Keratinocyte (primary cell): ENCODE measurements around the gene MBP.

Experiments
- CTCF ChIP-seq, 3 experiments: IDR thresholded peaks in 1 of 3; conservative IDR thresholded peaks in 1 of 3; optimal IDR thresholded peaks in 1 of 3; 2 replicates in 2 of 3; 3 replicates in 1 of 3; pipeline versions ENCODE3 to v1.5.1; 2011; ENCODE audit warnings: low read length in 3 of 3, mild to moderate bottlenecking in 3 of 3, moderate library complexity in 2 of 3, control low read depth in 1 of 3, inconsistent platforms in 1 of 3; ENCODE audit not compliant: insufficient read depth in 2 of 3; ENCODE audit errors: extremely low read depth in 1 of 3
- EZH2 ChIP-seq: IDR thresholded peaks from one replicate; pipeline ENCODE4 v1.6.1; 2012; ENCODE audit warnings: inconsistent platforms, mild to moderate bottlenecking, low read length, moderate library complexity

DNA sequence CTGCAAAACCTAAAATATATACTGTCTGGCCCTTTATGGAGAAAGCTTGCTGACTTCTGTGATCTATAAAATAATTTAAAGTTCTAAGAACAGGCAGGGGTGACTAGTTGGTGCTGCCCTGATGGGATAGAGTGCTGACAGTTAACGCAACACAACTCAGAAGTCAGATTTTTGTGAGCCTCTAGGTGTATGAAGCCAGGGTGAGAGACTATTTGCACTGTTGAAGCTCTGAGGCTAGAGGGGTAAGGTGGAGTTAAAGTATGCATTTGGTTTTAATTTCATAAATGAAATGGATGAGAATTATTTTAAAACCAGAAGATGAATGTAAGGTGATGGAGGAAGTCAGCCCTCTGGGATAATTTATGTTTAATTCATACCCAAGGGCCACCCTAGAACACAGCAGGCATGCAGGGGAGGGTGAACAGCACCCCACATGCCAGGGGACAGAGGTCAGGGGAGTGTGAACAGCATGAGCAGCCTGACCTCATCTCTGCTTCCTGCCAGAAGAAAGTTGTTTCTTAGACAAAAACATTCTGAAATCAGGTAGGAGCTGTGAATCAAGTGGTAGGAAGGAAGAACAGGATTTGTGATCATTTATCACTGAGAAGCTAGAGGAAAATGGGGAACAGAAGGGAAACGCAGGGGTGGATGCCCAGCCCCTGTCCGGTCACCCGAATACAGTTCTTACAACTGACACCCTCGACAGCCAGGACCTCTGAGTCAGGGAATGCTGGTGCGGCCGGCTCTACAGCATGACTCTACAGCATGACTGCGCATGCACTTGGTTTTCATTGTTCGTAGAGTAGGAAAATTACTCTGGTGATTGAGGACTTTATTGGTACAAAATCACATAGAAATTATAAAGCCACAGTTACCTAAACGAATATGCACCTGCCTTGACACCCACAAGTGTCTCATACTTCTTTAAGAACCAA, 93.1 kb downstream of the MBP start:
- TF ChIP-seq CTCF (optimal IDR thresholded peaks at IDR 0.05 in 1 of 3, IDR thresholded peaks at IDR 0.05 in 1 of 3, conservative IDR thresholded peaks at IDR 0.05 in 1 of 3; ENCODE audit: extremely low read depth in 1 of 3, insufficient read depth in 2 of 3, low read length in 3 of 3) (no peak), EZH2 (no peak)
